Gastroesophageal sphincter (tissue), 3 donors: ENCODE measurements around the gene KIFAP3.
A peak's percentile ranks its signal among the peaks of the same experiment; 100 is the strongest.

Experiments
- CTCF ChIP-seq, 4 experiments: fragments of 200-600 bp in 2 of 4; fragments of 450-650 bp in 2 of 4; sonication (generic) in 1 of 4; IDR thresholded peaks; one replicate each; pipeline ENCODE4 v1.5.1; 2017 to 2019; ENCODE audit warnings: antibody characterized with exemption in 4 of 4, mild to moderate bottlenecking in 2 of 4, moderate library complexity in 2 of 4
- EP300 ChIP-seq: sonication (generic); formaldehyde crosslinking; IDR thresholded peaks from one replicate; pipeline ENCODE4 v1.6.1; 2017; ENCODE audit warnings: antibody characterized with exemption, mild to moderate bottlenecking
- POLR2A ChIP-seq, 2 donors: fragments of 450-650 bp; IDR thresholded peaks; one replicate each; pipeline ENCODE4 v1.6.1; 2017; ENCODE audit warnings: antibody characterized with exemption in 2 of 2, mild to moderate bottlenecking in 2 of 2, moderate library complexity in 1 of 2
- POLR2AphosphoS5 ChIP-seq: sonication (generic); formaldehyde crosslinking; IDR thresholded peaks from one replicate; pipeline ENCODE4 v1.6.1; 2017; ENCODE audit warnings: antibody characterized with exemption

- TF ChIP-seq EP300 = no peak
- peak; percentile 11 to 75 (median 50) for TF ChIP-seq CTCF (IDR thresholded peaks at IDR 0.05)
- TF ChIP-seq POLR2A (IDR thresholded peaks at IDR 0.05) = peak; percentile 26 to 47
- peak; percentile 77 for TF ChIP-seq POLR2AphosphoS5
Observed at GRCh38 chr1:170074250-170075157, at the start of gene KIFAP3.
